ENCODE measurements around the gene FARS2.

DNA sequence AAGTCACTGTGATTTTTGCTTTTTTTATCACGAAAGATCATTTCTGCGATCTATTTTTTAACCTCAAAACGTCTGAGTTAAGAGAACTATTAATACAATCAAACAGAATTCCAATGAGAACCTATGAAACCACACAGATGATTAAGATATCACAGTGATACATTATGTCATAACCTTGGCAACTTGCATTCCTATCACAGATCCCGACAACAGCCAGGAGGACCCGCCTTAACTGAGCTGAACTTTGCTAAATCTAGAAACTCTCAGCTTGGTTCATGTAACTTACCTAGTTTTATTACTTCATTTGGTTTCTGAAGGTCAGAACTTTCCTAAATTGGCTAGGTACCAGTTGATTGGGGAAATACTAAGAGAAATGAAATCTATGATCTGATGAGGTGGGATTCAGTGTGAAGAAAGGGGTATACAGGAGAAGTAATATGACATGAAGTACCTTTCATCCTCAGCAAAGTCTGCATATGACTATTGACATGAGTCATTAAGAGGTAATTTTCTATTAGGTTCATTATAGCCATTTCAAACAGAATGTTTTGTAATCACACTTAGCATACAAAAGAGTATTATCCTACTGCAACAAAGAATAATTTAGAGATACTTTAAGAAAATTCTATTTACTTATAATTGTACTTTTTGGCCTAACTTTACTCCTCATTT is 11.7 kb upstream of the FARS2 start:
- TF ChIP-seq CTCF (optimal IDR thresholded peaks at IDR 0.05 in 1 of 3, IDR thresholded peaks at IDR 0.05 in 1 of 3, conservative IDR thresholded peaks at IDR 0.05 in 1 of 3; ENCODE audit: extremely low read depth in 1 of 3, insufficient read depth in 2 of 3, low read length in 3 of 3) = no peak
- TF ChIP-seq EZH2 (IDR thresholded peaks at IDR 0.05; ENCODE audit: low read length) = no peak
